T follicular helper cell (primary cell): ENCODE data around the gene SRR.

Source experiments
- DNase-seq: peaks from one replicate; pipeline ENCODE4 v3.0.0-alpha.2; 2020; ENCODE audit warnings: low read depth

Gene SRR

DNA sequence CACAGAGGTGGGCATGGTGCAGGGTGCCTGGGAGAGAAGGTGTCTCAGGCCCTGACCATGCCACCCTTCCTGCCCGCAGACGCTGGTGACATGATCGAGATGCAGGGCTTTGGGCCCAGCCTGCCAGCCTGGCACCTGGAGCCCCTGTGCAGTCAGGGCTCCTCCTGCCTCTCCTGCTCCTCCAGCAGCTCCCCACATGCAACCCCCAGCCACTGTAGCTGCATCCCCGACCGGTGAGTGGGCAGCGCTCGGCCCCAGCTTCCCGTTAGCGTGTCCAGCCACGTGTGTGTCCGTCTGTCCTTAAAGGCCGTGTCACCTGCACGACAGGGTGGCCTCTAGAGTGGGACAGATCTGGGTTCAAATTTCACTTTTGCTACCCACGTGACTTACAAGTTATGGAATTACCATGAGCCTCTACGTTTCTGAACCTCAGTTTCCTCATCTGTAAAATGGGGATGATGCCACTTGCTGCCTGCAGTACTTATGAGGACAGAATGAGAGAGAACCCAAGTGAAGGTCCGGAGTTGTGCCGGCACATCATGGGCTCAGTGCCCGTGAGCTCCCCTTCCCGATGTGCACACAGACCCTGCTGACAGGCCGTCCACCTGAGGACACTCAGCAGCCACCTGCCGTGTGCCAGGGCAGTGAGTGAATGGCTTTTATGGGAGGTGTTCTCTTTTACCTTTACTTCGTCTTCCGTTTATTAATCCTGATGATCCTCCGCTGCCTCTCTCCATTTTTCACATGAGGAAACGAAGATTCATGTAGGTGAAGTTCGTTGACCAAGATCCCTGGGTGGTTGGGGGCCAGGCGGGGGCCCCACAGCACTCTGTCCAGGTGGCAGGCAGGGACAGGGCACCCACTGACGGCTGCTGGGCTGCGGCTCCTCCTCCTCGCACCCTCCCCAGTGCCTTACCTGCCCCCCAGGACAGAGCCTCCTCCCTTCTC lies 67.7 kb downstream of the SRR start:
- DNase-seq: no peak

DNA sequence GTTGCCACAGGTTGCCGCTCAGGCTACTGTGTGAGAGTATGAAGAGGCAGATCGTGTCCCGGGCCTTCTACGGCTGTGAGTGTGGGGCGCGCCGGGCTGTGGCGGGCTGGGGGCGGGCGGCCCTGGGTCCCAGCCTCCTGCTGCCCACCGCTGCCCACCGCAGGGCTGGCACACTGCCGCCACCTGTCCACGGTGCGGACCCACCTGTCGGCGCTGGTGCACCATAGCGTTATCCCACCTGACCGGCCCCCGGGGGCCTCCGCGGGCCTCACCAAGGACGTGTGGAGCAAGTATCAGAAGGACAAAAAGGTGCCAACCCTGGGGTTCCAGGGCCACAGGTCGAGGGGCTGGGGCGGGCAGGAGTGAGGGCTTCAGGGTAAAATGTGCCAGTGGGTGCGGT lies 68.4 kb downstream of the SRR start:
- no peak for DNase-seq

DNA sequence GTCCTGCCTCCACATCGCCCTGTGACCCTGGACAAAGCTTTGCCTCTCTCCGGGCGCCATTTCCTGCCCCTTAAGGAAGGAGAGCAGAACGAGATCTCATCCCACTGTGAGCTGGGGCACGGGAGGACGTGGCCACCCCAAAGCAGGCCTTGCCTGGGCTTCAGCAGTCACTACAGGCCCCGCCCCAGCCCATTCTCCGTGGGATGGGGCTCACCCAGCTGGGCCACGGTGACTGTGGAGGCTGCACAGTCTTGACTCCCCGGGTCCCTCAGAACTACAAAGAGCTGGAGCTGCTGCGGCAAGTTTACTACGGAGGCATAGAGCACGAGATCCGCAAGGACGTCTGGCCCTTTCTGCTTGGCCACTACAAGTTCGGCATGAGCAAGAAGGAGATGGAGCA lies 68.9 kb downstream of the SRR start:
- no peak for DNase-seq

DNA sequence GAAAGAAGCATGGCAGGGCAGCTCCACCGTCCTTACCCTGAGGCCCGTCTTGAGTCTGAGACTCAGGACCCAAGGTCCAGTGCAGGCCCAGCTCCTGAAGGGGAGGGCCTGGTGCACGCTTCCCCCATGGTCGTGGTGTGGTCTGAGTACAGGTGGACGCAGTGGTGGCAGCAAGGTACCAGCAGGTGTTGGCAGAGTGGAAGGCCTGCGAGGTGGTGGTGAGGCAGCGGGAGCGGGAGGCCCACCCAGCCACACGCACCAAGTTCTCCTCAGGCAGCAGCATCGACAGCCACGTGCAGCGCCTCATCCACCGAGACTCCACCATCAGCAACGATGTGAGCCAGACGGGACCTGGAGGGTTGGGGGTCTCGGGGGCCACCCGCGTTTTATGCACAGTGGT lies 69.4 kb downstream of the SRR start:
- DNase-seq: no peak
